Measurements from ENCODE around the gene CCDC170.

- TF ChIP-seq CTCF (IDR thresholded peaks at IDR 0.05; ENCODE audit: low read depth, low read length, missing input control) (no peak), MAX (IDR thresholded peaks at IDR 0.05) (no peak)
- TF ChIP-seq, protein P1, sequence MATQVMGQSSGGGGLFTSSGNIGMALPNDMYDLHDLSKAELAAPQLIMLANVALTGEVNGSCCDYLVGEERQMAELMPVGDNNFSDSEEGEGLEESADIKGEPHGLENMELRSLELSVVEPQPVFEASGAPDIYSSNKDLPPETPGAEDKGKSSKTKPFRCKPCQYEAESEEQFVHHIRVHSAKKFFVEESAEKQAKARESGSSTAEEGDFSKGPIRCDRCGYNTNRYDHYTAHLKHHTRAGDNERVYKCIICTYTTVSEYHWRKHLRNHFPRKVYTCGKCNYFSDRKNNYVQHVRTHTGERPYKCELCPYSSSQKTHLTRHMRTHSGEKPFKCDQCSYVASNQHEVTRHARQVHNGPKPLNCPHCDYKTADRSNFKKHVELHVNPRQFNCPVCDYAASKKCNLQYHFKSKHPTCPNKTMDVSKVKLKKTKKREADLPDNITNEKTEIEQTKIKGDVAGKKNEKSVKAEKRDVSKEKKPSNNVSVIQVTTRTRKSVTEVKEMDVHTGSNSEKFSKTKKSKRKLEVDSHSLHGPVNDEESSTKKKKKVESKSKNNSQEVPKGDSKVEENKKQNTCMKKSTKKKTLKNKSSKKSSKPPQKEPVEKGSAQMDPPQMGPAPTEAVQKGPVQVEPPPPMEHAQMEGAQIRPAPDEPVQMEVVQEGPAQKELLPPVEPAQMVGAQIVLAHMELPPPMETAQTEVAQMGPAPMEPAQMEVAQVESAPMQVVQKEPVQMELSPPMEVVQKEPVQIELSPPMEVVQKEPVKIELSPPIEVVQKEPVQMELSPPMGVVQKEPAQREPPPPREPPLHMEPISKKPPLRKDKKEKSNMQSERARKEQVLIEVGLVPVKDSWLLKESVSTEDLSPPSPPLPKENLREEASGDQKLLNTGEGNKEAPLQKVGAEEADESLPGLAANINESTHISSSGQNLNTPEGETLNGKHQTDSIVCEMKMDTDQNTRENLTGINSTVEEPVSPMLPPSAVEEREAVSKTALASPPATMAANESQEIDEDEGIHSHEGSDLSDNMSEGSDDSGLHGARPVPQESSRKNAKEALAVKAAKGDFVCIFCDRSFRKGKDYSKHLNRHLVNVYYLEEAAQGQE (IDR thresholded peaks at IDR 0.05), result no peak
These were observed 169.7 kb downstream of the CCDC170 start for GRCh38 chr6:151663559-151663958.
